GM21529 (cell line): ENCODE data around the gene STK17B.
A peak's percentile ranks its signal among the peaks of the same experiment; 100 is the strongest.

Experiments used
- ATAC-seq: cut with Tn5 transposase; IDR thresholded peaks from one replicate; pipeline ENCODE4 v1.9.1; 2021; ENCODE audit not compliant: unreplicated experiment

The STK17B gene

GRCh38 chr2:196160946-196161345, 10.4 kb downstream of the STK17B start:
- ATAC-seq, result no peak

GRCh38 chr2:196160101-196160500, 11.3 kb downstream of the STK17B start:
- ATAC-seq, result peak; percentile 80

GRCh38 chr2:196159221-196159892, 12.0 kb downstream of the STK17B start:
- ATAC-seq, result no peak

GRCh38 chr2:196155575-196155974, 15.8 kb downstream of the STK17B start:
- no peak for ATAC-seq

GRCh38 chr2:196153480-196153879, 17.9 kb downstream of the STK17B start:
- no peak for ATAC-seq

GRCh38 chr2:196149948-196150347, 21.4 kb downstream of the STK17B start:
- peak; percentile 66 for ATAC-seq

- ATAC-seq, result no peak
Observed at GRCh38 chr2:196148736-196149135, 22.6 kb downstream of the STK17B start.

GRCh38 chr2:196145256-196145655, 26.1 kb downstream of the STK17B start:
- ATAC-seq, result no peak

- ATAC-seq, result no peak
Observed at GRCh38 chr2:196144513-196145126, 26.8 kb downstream of the STK17B start.

- ATAC-seq, result no peak
Observed at GRCh38 chr2:196143730-196144131, 27.6 kb downstream of the STK17B start.

- no peak for ATAC-seq
Observed at GRCh38 chr2:196142825-196143224, 28.6 kb downstream of the STK17B start.

GRCh38 chr2:196140213-196140612, 31.2 kb downstream of the STK17B start:
- ATAC-seq, result no peak

GRCh38 chr2:196137271-196137670, 34.1 kb downstream of the STK17B start:
- ATAC-seq, result no peak

GRCh38 chr2:196136151-196136550, 35.2 kb downstream of the STK17B start:
- no peak for ATAC-seq

GRCh38 chr2:196131949-196132925, 39.1 kb downstream of the STK17B start:
- ATAC-seq, result no peak

- no peak for ATAC-seq
Observed at GRCh38 chr2:196131384-196131937, 39.9 kb downstream of the STK17B start.

GRCh38 chr2:196130039-196130825, 41.1 kb downstream of the STK17B start:
- ATAC-seq, result no peak

GRCh38 chr2:196128749-196129148, 42.6 kb downstream of the STK17B start:
- ATAC-seq, result no peak

- ATAC-seq, result no peak
Observed at GRCh38 chr2:196125596-196125995, 45.8 kb downstream of the STK17B start.

GRCh38 chr2:196123679-196124373, 47.6 kb downstream of the STK17B start:
- no peak for ATAC-seq
